Measurements from ENCODE around the gene MPPED2.

Gene MPPED2

GRCh38 chr11:30453705-30454104 is 132.4 kb downstream of the MPPED2 start:
- DNase-seq (ENCODE audit: low read depth): no peak

GRCh38 chr11:30452842-30453241 is 133.3 kb downstream of the MPPED2 start:
- DNase-seq (ENCODE audit: low read depth): no peak

- DNase-seq (ENCODE audit: low read depth): no peak
Observed at GRCh38 chr11:30452114-30452513, 134.0 kb downstream of the MPPED2 start.

- DNase-seq (ENCODE audit: low read depth): no peak
Observed at GRCh38 chr11:30451626-30452025, 134.5 kb downstream of the MPPED2 start.

GRCh38 chr11:30451167-30451566 is 135.0 kb downstream of the MPPED2 start:
- DNase-seq (ENCODE audit: low read depth): no peak

GRCh38 chr11:30447058-30447640 is 139.0 kb downstream of the MPPED2 start:
- no peak for DNase-seq (ENCODE audit: low read depth)

- no peak for DNase-seq (ENCODE audit: low read depth)
Observed at GRCh38 chr11:30446520-30446919, 139.6 kb downstream of the MPPED2 start.

- DNase-seq (ENCODE audit: low read depth): no peak
Observed at GRCh38 chr11:30445056-30445455, 141.1 kb downstream of the MPPED2 start.

GRCh38 chr11:30440510-30440909 is 145.6 kb downstream of the MPPED2 start:
- DNase-seq (ENCODE audit: low read depth): no peak

- no peak for DNase-seq (ENCODE audit: low read depth)
Observed at GRCh38 chr11:30436801-30437200, 149.4 kb downstream of the MPPED2 start.

GRCh38 chr11:30435488-30435887 is 150.7 kb downstream of the MPPED2 start:
- DNase-seq (ENCODE audit: low read depth): no peak

GRCh38 chr11:30434901-30435300 is 151.3 kb downstream of the MPPED2 start:
- DNase-seq (ENCODE audit: low read depth): no peak

- DNase-seq (ENCODE audit: low read depth): no peak
Observed at GRCh38 chr11:30433831-30434230, 152.3 kb downstream of the MPPED2 start.

- no peak for DNase-seq (ENCODE audit: low read depth)
Observed at GRCh38 chr11:30432716-30433115, 153.4 kb downstream of the MPPED2 start.

- no peak for DNase-seq (ENCODE audit: low read depth)
Observed at GRCh38 chr11:30432178-30432577, 154.0 kb downstream of the MPPED2 start.

- DNase-seq (ENCODE audit: low read depth): no peak
Observed at GRCh38 chr11:30431127-30431814, 154.9 kb downstream of the MPPED2 start.

- no peak for DNase-seq (ENCODE audit: low read depth)
Observed at GRCh38 chr11:30429550-30429949, 156.6 kb downstream of the MPPED2 start.

GRCh38 chr11:30426781-30427180 is 159.4 kb downstream of the MPPED2 start:
- no peak for DNase-seq (ENCODE audit: low read depth)

- no peak for DNase-seq (ENCODE audit: low read depth)
Observed at GRCh38 chr11:30424844-30425243, 161.3 kb downstream of the MPPED2 start.

- DNase-seq (ENCODE audit: low read depth): no peak
Observed at GRCh38 chr11:30424321-30424720, 161.8 kb downstream of the MPPED2 start.

- no peak for DNase-seq (ENCODE audit: low read depth)
Observed at GRCh38 chr11:30423886-30424285, 162.3 kb downstream of the MPPED2 start.

- DNase-seq (ENCODE audit: low read depth): no peak
Observed at GRCh38 chr11:30423279-30423648, 162.9 kb downstream of the MPPED2 start.

GRCh38 chr11:30422447-30423278 is 163.5 kb downstream of the MPPED2 start:
- no peak for DNase-seq (ENCODE audit: low read depth)
